KOPT-K1 (cell line): Measurements from ENCODE around the gene CIB4.
A peak's percentile ranks its signal among the peaks of the same experiment; 100 is the strongest.

Source experiments
- H3K27ac ChIP-seq: fragments of 200-600 bp; sonication (generic); 2 replicates; pipeline ENCODE4 v1.5.1; 2016; ENCODE audit warnings: antibody characterized with exemption, mild to moderate bottlenecking, low read depth, low read length; ENCODE audit not compliant: poor library complexity, severe bottlenecking
- H3K36me3 ChIP-seq: fragments of 200-600 bp; sonication (generic); 2 replicates; pipeline ENCODE4 v1.5.1; 2017; ENCODE audit warnings: antibody characterized with exemption, mild to moderate bottlenecking, low read length, moderate library complexity; ENCODE audit not compliant: insufficient read depth
- H3K9me3 ChIP-seq: fragments of 200-600 bp; sonication (generic); 2 replicates; pipeline ENCODE4 v1.5.1; 2017; ENCODE audit warnings: antibody characterized with exemption, low read length, mild to moderate bottlenecking; ENCODE audit not compliant: insufficient read depth, poor library complexity, severe bottlenecking

CIB4 gene

DNA sequence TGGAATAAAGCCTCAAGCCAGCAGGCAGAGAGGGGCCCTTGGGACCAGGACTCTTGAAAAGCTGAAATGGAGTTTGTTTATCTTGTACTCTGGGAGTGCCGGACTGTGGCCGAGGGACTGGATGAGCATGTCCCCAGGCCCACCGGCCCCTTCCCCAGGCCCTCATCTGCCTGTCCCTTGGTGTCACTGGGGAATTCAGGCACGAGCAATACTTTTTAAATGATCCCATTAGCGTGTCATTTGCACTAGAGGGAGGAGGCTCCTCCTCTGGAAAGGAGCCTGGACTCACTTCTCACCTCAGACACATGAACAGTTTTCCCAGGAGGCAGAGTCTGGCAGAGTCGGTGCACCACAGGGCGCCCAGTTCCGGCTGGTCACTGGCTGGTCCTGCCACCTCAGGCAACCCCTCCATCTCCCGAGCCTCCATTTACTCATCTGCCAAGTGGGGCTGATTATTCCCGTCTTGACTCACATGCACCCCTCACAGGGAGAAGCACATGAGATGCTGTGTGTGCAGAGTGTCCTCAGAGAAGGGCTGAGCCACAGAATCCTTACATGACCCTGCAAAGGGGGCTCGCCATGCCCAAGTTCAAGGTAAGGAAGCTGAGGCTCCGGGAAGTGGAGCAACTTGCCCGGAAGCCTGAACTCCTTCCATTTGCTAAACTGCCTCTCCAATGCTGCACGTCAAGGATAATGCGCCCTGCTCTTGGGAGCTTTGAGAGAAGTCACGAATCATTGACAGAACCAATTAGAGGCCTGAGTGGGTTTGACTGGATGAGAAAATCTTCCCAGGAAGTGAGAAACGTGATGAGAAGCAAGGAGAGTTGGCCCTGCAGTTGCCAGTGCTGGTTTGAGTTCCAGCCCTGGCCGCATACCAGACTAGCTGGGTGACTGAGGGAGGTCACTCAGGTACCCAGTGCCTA, 26.7 kb downstream of the CIB4 start:
- no peak overlapping the region for H3K27ac ChIP-seq
- H3K36me3 ChIP-seq = no peaks in the 10 kb centered on the region
- H3K9me3 ChIP-seq = no peaks in the 10 kb centered on the region

DNA sequence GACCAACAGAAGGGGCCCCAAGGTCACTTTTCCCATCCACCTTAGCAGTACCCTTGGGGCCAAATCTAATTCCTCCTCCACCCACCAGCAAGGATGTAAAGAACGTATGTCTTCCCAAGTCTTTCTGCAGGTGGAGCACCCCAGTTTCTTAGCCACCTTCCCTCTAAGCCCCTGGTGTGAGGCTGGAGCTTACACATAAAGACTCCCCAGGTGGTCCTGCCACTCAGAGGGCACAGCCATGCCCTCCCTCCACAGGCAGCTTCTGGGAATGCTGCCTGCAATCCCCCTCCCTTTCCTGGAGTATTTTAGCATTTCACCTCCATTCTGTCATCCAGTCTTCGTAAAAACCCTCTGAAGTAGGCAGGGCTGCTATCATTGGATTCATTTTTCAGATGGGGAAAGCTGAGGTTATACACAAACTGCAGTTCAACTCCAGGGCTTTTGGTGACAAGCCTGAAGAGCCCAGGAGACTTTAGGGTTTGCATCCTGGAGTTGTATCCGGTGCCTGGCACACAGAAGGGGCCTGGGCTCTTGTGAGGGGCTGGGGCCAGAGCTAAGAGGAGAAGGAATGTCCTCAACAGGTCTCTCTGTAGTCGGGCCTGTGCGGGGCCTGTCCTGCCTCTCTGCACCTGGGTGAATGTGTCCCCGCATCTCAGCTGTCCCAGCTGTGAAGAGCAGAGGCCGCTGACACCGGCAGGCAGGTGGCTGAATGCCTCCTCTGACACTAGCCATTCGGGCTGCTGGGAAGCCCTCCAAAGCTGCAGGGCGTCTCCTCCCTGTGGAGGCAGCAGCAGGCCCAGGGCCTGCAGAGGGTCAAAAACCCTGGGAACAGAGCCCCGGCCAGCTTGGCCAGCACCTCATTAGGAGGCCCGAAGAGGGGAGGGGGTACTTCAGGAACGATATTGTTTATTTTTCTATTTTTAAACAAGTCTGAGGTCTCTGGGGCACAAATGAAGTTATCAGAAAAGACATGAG, 27.6 kb downstream of the CIB4 start:
- Histone ChIP-seq H3K27ac (no peak overlapping the region), H3K9me3 (no peaks in the 10 kb centered on the region), H3K36me3 (no peaks in the 10 kb centered on the region)

DNA sequence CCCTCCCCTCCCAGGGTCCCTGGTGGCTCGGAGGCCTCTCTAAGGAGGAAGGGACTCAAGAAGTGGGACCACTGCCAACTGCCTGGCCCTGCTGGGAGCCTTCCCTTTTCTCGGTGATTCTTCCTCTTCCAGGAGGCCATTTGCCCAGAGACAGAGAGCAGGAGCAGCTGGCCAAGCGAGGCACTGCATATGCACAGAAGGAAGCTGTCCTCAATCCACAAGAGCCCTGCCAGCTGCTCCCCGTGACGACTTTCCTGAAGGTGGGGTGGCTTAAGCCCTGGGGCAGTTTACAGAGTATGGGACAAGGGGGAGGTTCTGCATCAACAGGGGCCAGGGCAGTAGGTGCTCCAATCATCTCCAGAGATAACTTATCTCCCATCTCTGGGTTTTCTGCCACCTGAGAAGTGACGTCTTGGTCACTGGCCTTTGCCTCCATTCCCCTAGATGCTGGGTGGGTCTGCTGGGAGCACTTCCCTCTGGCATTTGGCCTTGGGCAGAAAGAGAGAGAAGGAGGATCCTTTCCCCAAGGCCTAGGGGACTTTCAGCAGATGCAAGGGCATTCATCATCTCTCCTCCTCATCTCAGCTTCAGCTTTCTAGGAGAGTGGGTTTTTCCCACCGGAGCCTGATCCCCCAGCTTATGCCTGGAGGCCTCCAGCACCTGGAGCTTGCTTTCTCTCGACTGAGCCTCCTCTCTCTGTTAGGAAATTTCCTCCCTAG, 28.5 kb downstream of the CIB4 start:
- no peak overlapping the region for H3K27ac ChIP-seq
- no peaks in the 10 kb centered on the region for H3K9me3 ChIP-seq
- H3K36me3 ChIP-seq = no peaks in the 10 kb centered on the region

DNA sequence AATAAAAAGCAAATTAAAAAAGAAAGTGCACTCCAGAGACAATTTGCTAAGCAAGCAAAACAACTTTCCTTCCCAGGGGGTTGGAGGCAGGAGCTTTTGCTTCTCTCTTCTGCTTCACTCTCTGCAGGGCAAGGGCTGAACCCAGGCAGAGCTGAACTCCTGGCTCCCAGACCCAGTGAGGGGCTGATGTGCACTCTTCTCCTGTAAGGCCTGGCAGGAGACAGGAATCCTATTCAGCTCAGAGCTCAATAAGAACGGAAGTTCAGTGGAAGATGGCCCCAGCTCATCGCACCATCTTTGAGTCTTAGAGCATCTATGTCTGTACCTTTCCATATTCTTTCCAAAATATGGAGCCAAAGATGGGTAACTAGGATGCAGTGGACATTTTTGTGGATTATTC, 29.1 kb downstream of the CIB4 start:
- no peak overlapping the region for H3K27ac ChIP-seq
- H3K36me3 ChIP-seq = no peaks in the 10 kb centered on the region
- H3K9me3 ChIP-seq = no peaks in the 10 kb centered on the region

DNA sequence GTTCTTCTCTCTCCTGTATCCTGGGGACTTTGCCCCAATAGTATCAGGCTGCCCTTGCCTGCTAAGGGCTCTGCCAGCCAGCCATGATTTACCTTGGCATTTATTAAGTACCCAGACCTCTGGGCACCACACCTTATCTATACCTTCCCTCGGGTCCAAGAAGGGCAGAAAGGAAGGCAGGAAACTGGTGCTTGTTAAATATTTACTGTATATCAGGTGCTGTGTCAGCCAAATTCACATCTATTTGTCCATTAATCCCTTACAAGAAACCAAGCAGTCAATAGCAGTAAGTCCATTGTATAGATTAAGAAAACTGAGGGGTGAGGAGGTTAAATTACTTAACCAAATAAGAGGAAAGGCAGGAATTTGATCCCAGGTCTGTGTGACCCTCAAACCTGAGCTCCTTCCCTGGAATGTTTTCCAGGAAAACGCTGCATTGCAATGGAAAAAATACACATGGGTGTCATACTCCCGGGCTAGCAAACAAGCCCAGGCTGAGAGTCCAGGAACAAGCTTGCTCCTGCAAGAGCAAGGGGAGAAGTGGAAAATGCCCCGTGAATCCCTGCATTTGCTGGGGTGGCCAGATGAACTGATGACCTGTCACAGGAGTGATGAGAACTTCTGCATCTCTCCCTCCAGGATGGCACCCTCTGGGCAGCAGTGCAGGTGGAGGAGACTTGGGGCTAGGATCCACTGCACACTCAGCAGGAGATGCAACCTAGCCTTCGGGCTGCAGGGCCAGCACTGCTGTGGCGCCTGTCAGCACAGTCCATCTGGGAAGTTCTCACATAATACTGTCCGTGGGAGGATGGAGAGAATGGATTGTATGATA, 30.4 kb downstream of the CIB4 start:
- H3K9me3 ChIP-seq = no peaks in the 10 kb centered on the region
- H3K36me3 ChIP-seq = no peaks in the 10 kb centered on the region
- H3K27ac ChIP-seq = no peak overlapping the region

DNA sequence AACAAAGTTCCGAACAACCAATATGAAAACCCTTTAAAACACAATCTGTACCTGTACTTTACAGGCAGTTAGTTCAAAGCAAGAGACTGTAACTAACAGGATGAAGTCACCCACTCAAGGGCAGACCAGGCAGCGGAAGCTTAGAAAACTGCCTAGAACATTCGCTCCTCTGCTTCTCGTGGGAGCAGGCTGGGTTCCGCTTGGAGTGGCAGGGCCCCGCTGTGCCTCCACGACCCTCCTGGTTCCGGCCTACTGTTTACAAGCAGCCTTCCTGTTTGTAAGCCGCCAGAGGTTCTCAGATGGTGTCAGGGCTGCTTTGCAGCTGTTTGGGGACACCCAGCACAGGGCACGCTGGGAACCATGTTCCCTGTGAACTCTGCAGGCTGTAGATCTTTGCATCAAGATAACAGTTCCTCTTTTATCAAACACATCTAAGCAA, 31.3 kb downstream of the CIB4 start:
- Histone ChIP-seq H3K9me3 (peaks cover under 1% of the 10 kb centered on the region), H3K27ac (peak overlapping the region; percentile 27), H3K36me3 (no peaks in the 10 kb centered on the region)

DNA sequence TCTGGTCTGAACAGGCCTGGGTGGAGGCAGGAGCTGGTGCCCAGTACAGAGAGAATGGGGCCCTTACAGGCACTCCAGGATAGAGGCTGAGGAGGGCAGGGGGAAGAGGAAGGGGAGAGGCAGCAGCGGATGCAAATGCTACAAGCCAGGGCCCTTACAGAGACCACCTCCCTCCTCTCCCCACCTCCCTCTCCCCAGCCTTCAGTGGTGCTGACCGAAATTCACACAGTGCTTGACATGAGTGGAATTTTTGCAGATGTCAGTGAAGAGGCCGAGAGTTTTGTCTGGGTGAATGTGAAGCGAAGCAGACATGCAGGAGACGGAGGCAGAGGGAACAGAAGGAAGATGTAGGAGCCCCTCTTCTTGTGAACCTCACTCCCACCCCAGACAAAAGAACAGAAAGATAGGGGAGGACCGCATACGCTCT, 31.9 kb downstream of the CIB4 start:
- peaks cover 7% of the 10 kb centered on the region for H3K9me3 ChIP-seq
- no peaks in the 10 kb centered on the region for H3K36me3 ChIP-seq
- H3K27ac ChIP-seq = peak overlapping the region; percentile 27

DNA sequence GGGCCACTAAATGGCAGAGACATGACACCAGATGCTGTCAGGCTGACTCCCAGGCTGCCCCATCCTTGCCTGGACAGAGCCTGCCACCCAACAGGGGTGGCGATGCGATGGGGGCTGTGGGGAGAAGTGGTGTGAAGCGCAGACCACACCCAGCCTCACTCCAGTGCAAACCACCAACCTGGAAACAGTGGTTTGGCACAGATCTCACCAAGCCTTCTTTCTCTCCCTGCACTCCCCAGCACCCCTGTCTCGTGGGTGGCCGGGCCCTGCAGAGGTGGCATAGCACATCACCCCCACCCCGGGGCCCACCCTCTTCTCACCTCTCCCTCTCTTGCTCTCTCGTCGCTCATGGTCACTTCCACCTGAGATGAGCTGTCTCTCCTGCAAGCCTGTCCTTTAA, 32.6 kb downstream of the CIB4 start:
- Histone ChIP-seq H3K36me3 (no peaks in the 10 kb centered on the region), H3K27ac (no peak overlapping the region), H3K9me3 (peaks cover 13% of the 10 kb centered on the region)

DNA sequence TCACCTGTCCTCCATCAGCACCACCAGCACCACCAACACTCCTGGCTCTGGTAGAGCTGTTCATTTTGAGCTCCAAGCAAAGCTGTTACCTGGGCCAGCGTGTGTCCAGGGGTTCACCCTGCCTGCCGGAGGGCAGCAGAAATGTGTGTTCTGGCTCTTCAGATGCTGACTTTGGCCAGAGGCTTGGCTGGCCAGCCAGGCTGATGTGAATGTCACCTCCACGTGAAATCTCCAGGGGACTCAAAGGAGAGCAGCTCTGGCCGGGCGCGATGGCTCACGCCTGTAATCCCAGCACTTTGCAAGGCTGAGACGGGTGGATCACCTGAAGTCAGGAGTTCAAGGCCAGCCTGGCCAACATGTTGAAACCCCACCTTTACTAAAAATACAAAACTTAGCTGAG, 33.5 kb downstream of the CIB4 start:
- Histone ChIP-seq H3K27ac (no peak overlapping the region), H3K9me3 (peaks cover 13% of the 10 kb centered on the region), H3K36me3 (no peaks in the 10 kb centered on the region)

DNA sequence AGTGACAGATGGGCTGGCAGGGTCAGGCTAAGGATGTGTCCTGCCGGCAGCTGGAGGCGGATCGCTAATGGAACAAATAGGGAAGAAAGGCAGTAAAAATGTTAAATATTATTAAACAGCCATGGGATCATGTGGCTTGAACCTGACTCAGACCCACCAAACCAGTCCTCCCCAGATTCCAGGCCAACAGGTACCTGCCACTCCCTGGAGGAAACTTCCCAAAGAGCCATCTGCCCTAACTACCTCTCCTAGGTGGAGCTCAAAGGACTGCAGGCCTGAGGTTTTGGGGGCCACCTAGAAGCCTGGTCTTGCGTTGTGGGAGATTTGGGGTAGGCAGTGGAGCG, 34.3 kb downstream of the CIB4 start:
- peaks cover 13% of the 10 kb centered on the region for H3K9me3 ChIP-seq
- no peaks in the 10 kb centered on the region for H3K36me3 ChIP-seq
- no peak overlapping the region for H3K27ac ChIP-seq

DNA sequence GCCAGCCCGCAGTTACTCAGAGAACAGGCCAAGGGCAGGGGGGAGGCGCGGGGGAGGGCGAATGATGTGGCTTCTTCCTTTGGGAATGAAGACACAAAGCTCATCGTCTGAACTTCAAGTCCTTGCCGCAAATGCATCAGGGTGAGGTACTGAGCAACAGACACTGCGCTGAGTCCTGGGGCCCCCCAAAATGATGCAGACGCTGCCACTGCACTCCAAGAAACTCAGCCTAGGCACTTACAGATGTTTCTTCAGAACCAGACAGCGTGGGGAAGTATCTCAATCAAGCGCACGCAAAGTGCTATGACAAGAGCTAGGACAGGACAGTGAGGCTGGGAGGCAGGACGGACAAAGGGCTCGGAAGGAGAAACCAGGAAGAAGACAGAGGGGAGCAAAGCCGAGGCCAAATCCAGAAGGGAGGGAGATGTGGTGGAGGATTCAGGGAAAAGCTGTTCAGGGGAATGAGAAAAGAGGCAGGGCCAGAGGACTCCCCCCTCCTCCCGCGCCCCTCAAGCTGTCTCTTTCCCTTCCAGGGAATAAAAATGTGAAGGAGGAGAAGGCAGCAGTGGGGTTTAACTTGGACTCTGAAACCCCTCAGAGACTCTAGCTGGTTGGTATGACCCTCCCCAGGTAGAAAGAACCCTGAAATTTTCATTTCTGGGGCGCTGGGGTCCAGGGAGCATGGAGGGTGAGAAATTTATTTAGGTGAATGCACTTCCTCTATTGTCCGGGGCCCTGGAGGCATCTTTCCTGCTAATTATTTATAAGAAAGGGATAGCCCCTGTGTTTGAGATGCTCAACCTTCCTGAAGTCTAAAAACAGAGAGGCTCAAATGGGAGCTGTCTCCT, 34.9 kb downstream of the CIB4 start:
- Histone ChIP-seq H3K36me3 (no peaks in the 10 kb centered on the region), H3K9me3 (peaks cover 13% of the 10 kb centered on the region), H3K27ac (no peak overlapping the region)

DNA sequence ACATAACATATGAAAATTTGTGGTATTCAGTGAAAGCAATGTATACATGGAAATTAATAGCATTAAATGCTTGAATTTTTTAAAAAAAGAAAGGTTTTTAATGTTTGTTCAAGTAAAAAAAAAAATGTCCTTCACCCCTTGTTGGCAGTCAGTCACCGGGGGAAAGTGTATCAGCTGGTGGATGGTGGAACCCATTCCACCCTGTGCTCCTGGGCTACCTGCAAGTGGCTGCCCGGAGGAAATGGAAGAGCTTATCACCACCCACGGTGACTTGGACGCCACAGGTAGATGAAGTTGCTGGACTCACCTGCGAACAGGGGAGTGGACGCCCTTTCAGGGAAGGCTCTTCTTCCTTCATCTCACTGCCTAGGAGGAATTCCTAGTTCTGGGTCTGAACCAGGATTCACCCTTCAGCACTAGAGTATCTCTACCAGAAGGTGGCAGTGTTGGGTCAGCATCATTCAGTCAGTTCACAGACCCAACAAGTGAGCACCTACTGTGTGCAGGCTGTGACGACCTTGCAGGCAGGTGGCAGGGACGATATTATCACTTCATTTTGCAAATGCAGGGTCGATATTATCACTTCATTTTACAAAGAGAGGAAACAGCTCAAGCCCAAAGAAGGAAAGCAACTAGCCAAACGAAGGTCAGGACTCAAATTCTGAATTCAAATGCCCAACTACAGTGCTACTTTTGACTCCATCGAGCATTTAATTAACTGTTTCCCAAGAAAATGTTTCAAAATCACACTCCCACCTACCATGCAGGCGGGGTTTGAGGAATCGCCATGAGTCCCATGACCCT, 35.8 kb downstream of the CIB4 start:
- Histone ChIP-seq H3K27ac (no peak overlapping the region), H3K36me3 (no peaks in the 10 kb centered on the region), H3K9me3 (peaks cover 13% of the 10 kb centered on the region)

DNA sequence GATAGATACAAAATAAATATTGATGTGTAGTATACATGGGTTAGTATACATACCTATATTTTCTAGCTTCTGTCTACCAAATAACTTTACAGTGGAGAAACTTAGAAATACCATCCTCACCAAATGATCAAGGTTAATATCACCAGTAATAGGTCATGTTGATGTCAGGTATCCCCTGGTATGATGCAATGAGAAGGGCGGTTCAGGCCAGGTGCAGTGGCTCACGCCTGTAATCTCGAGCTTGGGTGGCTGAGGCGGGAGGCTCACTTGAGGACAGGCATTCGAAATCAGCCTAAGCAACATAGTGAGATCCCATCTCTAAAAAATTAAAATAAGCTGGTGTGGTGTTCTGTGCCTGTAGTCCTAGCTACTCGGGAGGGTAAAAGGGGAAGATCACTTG, 38.6 kb downstream of the CIB4 start:
- Histone ChIP-seq H3K36me3 (no peaks in the 10 kb centered on the region), H3K9me3 (peaks cover 13% of the 10 kb centered on the region), H3K27ac (no peak overlapping the region)
